T-helper 9 cell (primary cell): Measurements from ENCODE around the gene PLAGL2.

Experiments
- DNase-seq: peaks from one replicate; pipeline ENCODE4 v3.0.0-alpha.2; 2020

Gene PLAGL2

DNA sequence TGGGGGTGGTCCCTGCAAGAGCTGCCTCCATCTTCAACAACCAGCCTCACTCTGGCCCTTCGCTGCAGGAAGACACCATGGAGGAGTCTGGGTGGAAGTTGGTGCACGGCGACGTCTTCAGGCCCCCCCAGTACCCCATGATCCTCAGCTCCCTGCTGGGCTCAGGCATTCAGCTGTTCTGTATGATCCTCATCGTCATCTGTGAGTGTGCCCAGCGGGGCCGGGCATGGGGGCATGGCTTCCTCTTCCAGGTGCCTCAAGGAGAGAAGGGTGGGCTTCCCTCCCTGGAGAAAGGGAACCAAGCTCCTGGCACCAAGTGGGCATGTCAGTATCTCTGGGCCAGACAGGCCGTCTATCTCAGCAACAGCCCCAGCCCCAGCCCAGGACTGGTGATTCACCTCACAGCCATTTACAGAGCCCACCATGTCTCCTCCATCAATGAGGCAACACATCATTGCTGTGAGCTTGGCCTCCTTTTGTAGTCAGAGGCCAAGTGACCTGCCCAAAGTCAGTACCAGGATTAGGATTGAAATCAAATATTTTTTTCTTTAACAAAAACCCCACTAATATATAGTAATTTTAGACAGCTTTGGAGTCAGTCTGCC lies 57.9 kb downstream of the PLAGL2 start:
- DNase-seq: no peak

DNA sequence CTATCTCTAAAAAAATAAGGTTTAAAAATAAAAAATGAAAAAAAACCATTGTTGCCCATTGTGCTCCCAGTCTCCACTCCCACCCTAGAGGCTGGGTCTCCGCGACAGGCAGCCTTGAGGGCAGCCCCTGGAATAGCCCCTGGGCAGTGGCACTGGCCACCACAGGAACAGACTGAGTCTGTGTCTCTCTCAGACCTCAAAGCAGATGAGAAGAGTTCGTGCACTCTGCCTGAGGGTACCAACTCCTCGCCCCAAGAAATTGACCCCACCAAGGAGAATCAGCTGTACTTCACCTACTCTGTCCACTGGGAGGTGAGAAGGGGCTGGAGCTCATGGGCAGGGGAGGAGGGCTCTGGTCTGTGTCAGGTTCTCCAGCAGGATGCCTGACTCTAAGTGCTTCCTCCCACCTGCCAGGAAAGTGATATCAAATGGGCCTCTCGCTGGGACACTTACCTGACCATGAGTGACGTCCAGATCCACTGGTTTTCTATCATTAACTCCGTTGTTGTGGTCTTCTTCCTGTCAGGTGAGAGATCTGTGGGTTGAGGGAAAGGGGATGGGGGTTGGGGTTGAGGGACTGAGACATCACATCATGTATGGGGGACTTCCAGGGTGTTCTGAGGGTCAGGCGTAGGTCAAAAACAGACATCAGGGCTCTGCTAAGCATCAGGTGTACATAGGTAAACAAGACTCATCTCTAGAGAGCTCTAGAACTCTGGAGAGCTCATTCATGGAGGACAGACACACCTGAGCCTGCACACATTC lies 62.5 kb downstream of the PLAGL2 start:
- no peak for DNase-seq

DNA sequence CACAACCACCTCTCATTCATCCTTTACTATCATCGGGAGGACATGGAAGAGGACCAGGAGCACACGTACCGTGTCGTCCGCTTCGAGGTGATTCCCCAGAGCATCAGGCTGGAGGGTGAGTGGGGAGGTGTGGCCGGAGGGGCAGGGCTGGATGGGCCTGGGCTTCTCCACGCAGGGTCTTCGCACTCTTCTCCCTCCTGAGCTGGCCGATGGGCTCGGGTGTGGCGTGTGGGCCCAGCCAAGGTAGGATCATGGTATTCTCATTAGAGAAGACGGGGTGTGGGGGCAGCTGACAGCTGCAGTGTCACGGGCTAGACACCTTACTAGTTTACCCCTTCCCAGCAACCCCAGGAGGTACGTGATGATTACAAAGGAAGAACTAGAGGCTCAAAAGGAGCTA lies 64.6 kb downstream of the PLAGL2 start:
- DNase-seq: no peak
